Adrenal gland (tissue), 12 donors: ENCODE results near the gene ATG101. TPM values are rescaled to one million over a fixed set of nuclear protein-coding genes. Genes with fewer than 3 reads are reported as not detected.

Experiments used
- DNase-seq, 7 donors: peaks; one replicate each; pipeline ENCODE4 v3.0.0-alpha.2; 2019 to 2020
- H3K27ac ChIP-seq, 5 donors: fragments of 200-600 bp; sonication (generic) in 4 of 5; 1 replicate in 3 of 5; 2 replicates in 2 of 5; pipeline versions ENCODE4 v1.5.1 to v1.8.0; 2016 to 2020; ENCODE audit warnings: mild to moderate bottlenecking in 1 of 5
- H3K27me3 ChIP-seq: fragments of 200-600 bp; 2 replicates; pipeline ENCODE4 v1.8.0; 2021
- H3K36me3 ChIP-seq, 2 donors: fragments of 200-600 bp; replicated peaks in 1 of 2; 1 replicate in 1 of 2; 2 replicates in 1 of 2; pipeline versions ENCODE4 v1.5.1 to v1.8.0; 2018 to 2022
- H3K4me1 ChIP-seq, 2 donors: fragments of 200-600 bp; replicated peaks in 1 of 2; 1 replicate in 1 of 2; 2 replicates in 1 of 2; pipeline versions ENCODE4 v1.5.1 to v1.8.0; 2018 to 2021
- H3K4me3 ChIP-seq, 4 donors: fragments of 200-600 bp; sonication (generic) in 3 of 4; one replicate each; pipeline ENCODE4 v1.5.1; 2016 to 2018
- H3K9me3 ChIP-seq, 3 donors: fragments of 200-600 bp; sonication (generic) in 1 of 3; replicated peaks in 1 of 3; 1 replicate in 2 of 3; 2 replicates in 1 of 3; pipeline versions ENCODE4 v1.5.1 to v1.8.0; 2016 to 2021
- CTCF ChIP-seq, 6 experiments: fragments of 450-650 bp in 4 of 6; fragments of 200-600 bp in 2 of 6; sonication (generic) in 1 of 6; IDR thresholded peaks; 1 replicate in 5 of 6; 2 replicates in 1 of 6; pipeline versions ENCODE4 v1.5.1 to v1.8.0; 2016 to 2021; ENCODE audit warnings: antibody characterized with exemption in 6 of 6, mild to moderate bottlenecking in 2 of 6, moderate library complexity in 1 of 6
- POLR2A ChIP-seq, 2 donors: fragments of 450-650 bp; IDR thresholded peaks; one replicate each; pipeline ENCODE4 v1.6.1; 2017; ENCODE audit warnings: antibody characterized with exemption in 2 of 2, mild to moderate bottlenecking in 2 of 2, moderate library complexity in 1 of 2
- whole genome bisulfite sequencing, 4 donors: extraction: QIAGEN DNeasy Blood & Tissue Kit in 2 of 4; methylation state at CpG; one replicate each; pipeline versions ENCODE4 v1.1.5 to v1.1.7; 2013 to 2017; 5-methylcytosine and 5-hydroxymethylcytosine counted together
- intact Hi-C, 2 donors: fragments of 100-400 bp; cut with DNase I; formaldehyde crosslinking; loops; one replicate each; pipeline versions ENCODE4 v1.14.1 to v1.15.0; 2022 to 2023
- polyA plus RNA-seq, 3 donors: library from polyadenylated mRNA; stranded (reverse); fragments of 200-250 nt in 2 of 3; fragments of 350-450 nt in 1 of 3; fragmentation: Illumina TruSeq in 1 of 3; extraction: RNeasy Lipid Tissue Mini Kit (QIAGEN cat#74804) in 1 of 3; gene quantifications; one replicate each; pipeline ENCODE4 v1.2.3, GENCODE V29; 2013 to 2014
- total RNA-seq, 9 donors: library from RNA; depleted of rRNA in 4 of 9; stranded (reverse); fragments of >200 nt in 4 of 9; fragments of 120-200 nt in 1 of 9; fragmentation: NEBNext Ultra II Directional in 1 of 9; extraction: Animal tissue kit (Norgen Biotek cat#: 25700) in 1 of 9; gene quantifications; one replicate each; pipeline versions ENCODE4 v1.1.0 to v1.2.4, GENCODE V29; 2013 to 2023
- donor health status: healthy with polysubstance abuse.
- donor health status: Bipolar disorder and iron deficiency.
- donor health status: DM: yes; HTN: yes; CAD: no.
- donor health status: DM: no; HTN: no; CAD: no.
- donor health status: DM: no; HTN: no; CAD: no.
- donor health status: DM: yes; HTN: yes; CAD: no.

The ATG101 gene
- total and polyA plus RNA-seq, 12 donors, result 20.9 to 60.4 (median 36.9) TPM

DNA sequence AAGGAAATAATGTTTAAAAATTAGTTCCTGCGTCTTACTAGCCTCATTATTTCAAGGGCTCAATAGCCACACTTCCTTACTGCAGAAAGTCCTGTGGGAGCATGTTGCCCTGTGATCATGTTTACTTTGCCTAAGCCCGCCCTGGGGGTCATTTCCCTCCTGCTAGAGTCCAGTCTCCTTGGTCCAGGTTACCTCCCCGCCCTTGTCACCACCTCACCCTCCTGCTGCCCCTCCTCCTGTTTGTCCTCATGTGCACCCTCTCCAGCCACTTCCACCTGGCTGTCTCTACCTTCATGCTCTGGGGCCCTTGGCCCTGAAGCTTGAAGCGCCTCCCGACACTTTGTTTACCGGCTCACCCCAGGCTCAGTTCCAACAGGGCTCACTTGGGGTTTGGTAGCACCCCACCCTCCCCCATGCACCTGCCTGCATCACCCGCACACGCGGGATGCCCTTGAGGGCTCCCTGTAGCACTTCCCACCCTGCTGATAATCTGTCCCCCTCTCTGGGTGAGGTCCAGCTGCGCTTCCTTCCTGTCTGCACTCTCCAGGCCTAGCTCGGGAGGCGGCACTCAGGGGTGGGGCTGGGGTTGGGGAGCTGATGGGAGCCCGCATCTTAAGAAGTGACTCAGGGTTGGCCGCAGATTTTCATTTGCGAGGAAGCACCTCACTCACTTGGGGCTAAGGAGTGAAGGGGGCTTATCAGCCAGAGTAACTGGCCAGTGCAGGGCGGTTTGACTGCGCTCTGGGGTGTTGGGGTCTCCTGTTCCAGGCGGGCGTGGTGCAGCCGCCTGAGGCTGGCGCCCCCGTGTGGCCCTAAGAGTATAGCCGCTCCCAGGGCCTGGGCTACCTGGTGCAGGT lies 49.8 kb downstream of the ATG101 start:
- TF ChIP-seq POLR2A (IDR thresholded peaks at IDR 0.05) (no peak), CTCF (IDR thresholded peaks at IDR 0.05) (peak; percentile 15 to 40 (median 24))
- no peak overlapping the region for H3K4me3 ChIP-seq
- intact Hi-C loops, result no loop called here
- peaks cover 6% of the 10 kb centered on the region for H3K27me3 ChIP-seq
- 24 to 36% (median 30%) methylated on average over 11 to 23 of the region's 23 CpGs for WGBS, 4 donors
- no peaks in the 10 kb centered on the region for H3K9me3 ChIP-seq
- H3K27ac ChIP-seq, result no peak overlapping the region
- no peaks in the 10 kb centered on the region for H3K4me1 ChIP-seq
- no peaks in the 10 kb centered on the region for H3K36me3 ChIP-seq
- DNase-seq, result peak in 2 of 7 donors; percentile 13 to 26

- DNase-seq, result no peak
- WGBS, 4 donors, result 62 to 66% (median 64%) methylated on average over 11 to 19 of the region's 19 CpGs
- intact Hi-C loops, result no loop called here
- peaks cover 6% of the 10 kb centered on the region for H3K27me3 ChIP-seq
- H3K9me3 ChIP-seq, result no peaks in the 10 kb centered on the region
- H3K36me3 ChIP-seq, result no peaks in the 10 kb centered on the region
- TF ChIP-seq CTCF (IDR thresholded peaks at IDR 0.05) (no peak), POLR2A (IDR thresholded peaks at IDR 0.05) (no peak)
- no peaks in the 10 kb centered on the region for H3K4me1 ChIP-seq
- no peak overlapping the region for H3K4me3 ChIP-seq
- H3K27ac ChIP-seq, result no peak overlapping the region
These were observed 51.4 kb downstream of the ATG101 start for GRCh38 chr12:52120951-52121823.

- DNase-seq, result peak; percentile 50 to 76 (median 68)
- no peaks in the 10 kb centered on the region for H3K9me3 ChIP-seq
- H3K36me3 ChIP-seq, result no peaks in the 10 kb centered on the region
- no peaks in the 10 kb centered on the region for H3K4me1 ChIP-seq
- H3K4me3 ChIP-seq, result no peak overlapping the region
- no peak overlapping the region for H3K27ac ChIP-seq
- TF ChIP-seq CTCF (IDR thresholded peaks at IDR 0.05) (peak; percentile 33 to 74 (median 56)), POLR2A (IDR thresholded peaks at IDR 0.05) (no peak)
- WGBS, 4 donors, result 11 to 17% (median 15%) methylated on average over 17 to 18 of the region's 18 CpGs
- intact Hi-C loops, result no loop called here
- H3K27me3 ChIP-seq, result peaks cover 6% of the 10 kb centered on the region
These were observed 52.2 kb downstream of the ATG101 start for GRCh38 chr12:52121824-52122539.

GRCh38 chr12:52122540-52122871 lies 52.7 kb downstream of the ATG101 start:
- H3K36me3 ChIP-seq, result no peaks in the 10 kb centered on the region
- no peaks in the 10 kb centered on the region for H3K4me1 ChIP-seq
- H3K4me3 ChIP-seq, result no peak overlapping the region
- 52 to 78% (median 63%) methylated on average over 4 of the region's 4 CpGs for WGBS, 4 donors
- intact Hi-C loops, result no loop called here
- H3K27me3 ChIP-seq, result peaks cover 6% of the 10 kb centered on the region
- no peaks in the 10 kb centered on the region for H3K9me3 ChIP-seq
- TF ChIP-seq POLR2A (IDR thresholded peaks at IDR 0.05), result no peak
- TF ChIP-seq CTCF (IDR thresholded peaks at IDR 0.05), result no peak
- no peak overlapping the region for H3K27ac ChIP-seq
- DNase-seq, result no peak
